GM18867 (cell line): ENCODE results near the gene IFT27.

ENCODE experiments used
- ATAC-seq: cut with Tn5 transposase; IDR thresholded peaks from one replicate; pipeline ENCODE4 v1.9.1; 2021; ENCODE audit warnings: mild to moderate bottlenecking, moderate library complexity; ENCODE audit not compliant: unreplicated experiment

Gene IFT27

DNA sequence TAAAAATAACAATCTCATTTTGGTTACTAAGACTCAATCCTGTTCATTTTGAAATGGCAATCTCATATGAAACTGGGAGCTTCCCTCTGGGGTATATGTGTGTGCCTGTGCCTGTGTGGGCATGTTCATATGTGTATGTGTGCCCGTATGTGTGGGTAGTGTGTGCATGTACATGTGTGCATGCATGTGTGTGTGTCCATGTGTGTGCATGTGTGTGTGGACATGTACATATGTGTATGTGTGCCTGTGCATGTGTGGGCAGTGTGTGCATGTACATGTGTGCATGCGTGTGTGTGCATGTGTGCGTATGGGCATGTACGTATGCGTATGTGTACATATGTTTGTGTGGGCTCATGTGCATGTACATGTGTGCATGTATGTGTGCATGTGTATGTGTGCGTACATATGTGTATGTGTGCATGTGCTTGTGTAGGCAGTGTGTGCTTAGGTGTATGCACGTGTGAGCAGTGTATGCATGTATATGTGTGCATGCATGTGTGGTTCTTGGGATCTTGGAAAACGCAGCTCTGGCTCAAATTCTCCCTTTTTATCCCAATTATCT lies 47.9 kb downstream of the IFT27 start:
- ATAC-seq, result no peak

DNA sequence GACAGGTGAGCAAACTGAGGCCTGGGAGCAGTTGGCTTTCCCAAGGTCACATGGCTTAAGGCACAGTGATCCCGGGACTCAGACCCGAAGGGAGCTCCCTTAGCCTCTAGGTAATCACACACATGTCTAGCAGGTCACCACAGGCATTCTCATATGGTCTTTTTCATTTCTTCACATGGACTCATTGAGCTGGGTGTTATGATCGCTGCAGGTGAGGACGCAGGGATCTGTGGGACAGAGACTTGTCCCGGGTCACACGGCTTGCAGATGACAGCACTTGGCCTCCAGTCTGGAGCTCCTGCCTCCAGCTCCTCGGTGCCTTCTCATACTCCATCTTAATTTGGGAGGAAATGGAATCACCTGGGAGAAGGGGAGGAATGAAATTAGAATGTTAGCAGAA lies 48.8 kb downstream of the IFT27 start:
- no peak for ATAC-seq

DNA sequence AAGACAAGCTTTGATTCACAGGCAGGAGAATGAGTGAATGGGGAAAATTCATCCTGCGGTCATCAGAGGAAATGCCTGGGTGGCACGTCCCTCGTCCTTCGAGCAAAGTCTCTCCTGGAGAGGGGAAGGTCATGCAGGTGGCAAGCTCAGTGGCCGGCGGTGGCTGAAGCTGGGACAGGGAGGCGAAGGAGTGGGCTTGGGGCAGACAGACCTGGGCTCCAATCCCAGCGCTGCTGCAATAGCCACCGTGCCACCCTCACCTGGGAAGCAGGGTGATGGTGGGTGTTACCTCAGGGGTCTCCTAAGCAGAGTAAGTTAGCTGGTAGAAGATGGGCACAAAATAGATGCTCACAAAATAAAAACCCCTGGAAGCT lies 49.9 kb downstream of the IFT27 start:
- no peak for ATAC-seq

DNA sequence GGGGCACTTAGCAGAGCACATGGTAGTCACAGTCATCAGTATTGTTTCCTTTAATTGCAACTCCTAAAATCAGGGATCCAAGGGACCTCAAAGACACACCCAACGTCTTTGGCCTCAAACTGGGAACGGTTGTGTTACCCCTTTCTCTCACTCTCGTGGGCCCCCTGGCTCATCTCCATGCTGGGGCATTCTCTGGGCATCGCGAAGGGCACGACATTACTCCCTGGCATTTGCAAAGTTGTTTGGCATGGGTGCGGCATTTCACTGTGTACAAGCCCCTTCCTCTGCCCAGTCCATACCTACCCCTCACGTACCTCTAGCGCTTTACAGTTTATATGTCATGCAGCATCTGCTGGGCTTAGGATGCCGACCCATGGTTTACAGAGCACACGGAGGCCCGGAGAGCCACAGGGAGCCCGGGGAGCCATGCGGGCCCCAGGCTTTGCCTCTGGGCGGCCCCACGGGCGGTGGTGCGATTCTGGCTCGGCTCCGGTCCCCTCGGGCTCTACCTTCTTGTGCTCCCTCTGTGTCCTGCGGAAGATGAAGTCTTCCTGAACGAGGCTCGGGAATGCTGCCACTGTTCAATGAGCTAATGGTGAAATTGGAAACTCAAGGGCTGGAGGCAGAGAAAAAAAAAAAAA lies 50.4 kb downstream of the IFT27 start:
- no peak for ATAC-seq

DNA sequence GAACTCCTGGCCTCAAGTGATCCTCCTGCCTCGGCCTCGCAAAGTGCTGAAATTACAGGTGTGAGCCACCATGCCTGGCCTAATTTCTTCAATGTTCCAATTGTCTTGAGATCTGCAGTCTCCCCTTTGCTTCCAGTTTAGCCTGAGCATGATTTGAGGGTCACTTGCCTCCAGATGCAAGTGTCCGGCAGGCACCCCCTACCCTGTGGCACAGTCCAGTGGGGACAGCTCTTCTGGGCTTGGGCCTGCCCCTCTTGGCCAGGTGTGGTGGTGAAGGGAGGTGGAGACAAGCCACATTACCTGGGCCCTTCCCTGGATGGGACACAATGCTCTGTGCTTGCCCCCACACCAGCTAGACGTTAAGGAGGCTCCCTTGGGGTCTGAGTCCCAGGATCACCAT lies 51.1 kb downstream of the IFT27 start:
- ATAC-seq, result no peak

DNA sequence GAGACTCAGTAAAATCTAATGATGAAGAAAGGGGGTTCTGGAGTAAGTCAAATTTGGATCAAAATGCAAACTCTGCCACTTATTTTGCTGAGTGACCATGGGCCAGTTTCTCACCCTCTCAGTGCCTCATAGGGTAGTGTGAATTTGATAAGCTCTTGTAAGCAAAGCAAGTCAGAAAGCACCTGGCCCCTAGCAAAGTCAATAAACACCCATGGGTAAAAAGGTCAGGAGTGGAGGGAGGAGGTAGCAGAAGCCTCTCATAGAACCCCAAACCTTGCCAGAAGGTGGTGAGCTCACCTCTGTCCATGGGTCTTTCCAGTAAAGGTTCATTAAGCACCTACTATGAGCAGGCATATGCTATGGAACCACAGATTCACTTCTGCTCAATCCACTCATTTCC lies 53.9 kb downstream of the IFT27 start:
- ATAC-seq, result no peak

DNA sequence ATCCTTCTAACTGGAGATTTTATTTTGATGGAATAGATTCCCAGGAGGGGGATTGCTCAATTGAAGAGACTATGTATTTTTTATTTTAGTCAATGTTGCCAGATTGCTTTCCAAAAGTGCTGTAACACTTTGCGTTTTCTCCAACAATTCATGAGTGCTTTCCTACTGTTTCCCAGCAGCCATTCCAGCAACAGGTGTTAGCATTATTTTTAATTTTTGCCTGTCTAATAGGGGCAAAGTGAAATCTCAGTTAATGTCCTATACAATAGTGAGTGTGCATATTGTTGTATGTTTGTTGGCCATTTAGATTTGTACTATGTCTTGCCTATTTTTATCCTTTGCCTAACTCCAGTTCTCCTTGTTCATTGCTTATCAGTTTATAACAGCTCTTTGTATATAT lies 60.3 kb downstream of the IFT27 start:
- ATAC-seq, result no peak

DNA sequence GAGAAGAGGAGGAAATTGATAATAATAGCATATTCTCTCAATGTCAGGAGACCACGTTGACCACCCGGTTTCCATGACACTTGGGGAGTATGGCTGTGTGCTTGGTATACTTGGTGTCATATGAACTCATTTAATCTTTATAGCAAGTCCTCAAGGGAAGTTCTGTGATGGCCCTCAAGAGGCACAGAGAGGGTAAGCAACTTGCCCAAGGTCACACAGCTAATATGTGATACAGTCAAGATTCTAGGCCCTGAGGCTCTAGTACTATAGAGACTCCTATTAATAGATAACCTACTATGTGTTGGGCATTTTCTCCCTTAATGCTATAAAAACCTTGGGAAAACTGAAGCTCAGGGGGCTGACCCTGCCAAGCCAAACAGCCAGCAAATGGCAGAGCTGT lies 61.8 kb downstream of the IFT27 start:
- ATAC-seq, result no peak

DNA sequence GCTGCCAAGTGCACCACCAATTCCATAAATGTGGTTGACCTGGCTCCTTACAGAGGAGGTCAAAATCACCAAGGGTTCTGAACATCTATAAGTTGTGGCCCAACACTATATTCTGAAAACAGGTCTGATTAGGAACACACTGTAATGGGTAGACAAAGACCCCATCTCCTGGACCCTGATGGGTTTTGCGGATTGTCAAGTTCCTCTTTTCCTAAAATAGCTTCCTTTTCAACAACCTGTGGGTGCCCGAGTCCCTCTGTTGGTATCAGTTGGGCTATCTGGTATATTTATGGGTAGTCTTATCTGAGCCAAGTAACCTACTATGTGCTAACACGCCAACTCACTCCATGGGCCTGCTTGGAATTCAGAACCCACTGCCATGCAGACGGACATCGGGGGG lies 62.5 kb downstream of the IFT27 start:
- ATAC-seq, result no peak
